ENCODE measurements around the gene OMP.
"Not testable (repeated sequence)": the region's sequence is repeated elsewhere in the genome, so short reads cannot be mapped to it uniquely, and the experiment has no call there.

DNA sequence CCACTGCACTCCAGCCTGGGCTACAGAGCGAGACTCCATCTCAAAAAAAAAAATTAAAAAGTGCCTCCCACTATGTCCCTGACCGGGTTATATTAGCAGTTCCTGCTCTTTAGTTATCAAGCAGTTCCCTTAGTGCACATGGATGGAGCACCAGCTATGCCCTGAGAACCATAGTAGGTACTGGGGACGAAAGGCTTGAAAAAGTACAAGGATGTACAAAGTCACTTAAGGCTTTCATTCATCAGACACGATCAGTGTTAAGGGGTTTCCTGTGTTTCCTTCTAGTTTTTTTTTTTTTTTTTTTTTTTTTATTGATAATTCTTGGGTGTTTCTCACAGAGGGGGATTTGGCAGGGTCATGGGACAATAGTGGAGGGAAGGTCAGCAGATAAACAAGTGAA is 5.5 kb upstream of the OMP start:
- TF ChIP-seq, protein P1, sequence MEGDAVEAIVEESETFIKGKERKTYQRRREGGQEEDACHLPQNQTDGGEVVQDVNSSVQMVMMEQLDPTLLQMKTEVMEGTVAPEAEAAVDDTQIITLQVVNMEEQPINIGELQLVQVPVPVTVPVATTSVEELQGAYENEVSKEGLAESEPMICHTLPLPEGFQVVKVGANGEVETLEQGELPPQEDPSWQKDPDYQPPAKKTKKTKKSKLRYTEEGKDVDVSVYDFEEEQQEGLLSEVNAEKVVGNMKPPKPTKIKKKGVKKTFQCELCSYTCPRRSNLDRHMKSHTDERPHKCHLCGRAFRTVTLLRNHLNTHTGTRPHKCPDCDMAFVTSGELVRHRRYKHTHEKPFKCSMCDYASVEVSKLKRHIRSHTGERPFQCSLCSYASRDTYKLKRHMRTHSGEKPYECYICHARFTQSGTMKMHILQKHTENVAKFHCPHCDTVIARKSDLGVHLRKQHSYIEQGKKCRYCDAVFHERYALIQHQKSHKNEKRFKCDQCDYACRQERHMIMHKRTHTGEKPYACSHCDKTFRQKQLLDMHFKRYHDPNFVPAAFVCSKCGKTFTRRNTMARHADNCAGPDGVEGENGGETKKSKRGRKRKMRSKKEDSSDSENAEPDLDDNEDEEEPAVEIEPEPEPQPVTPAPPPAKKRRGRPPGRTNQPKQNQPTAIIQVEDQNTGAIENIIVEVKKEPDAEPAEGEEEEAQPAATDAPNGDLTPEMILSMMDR (CRISPR knock-in tag; IDR thresholded peaks at IDR 0.05): not testable (repeated sequence)
- not testable (repeated sequence) for TF ChIP-seq TRIM24 (CRISPR knock-in tag; IDR thresholded peaks at IDR 0.05); PCBP1 (IDR thresholded peaks at IDR 0.05; ENCODE audit: borderline replicate concordance, low read depth, low read length); FOSL2 (CRISPR knock-in tag; IDR thresholded peaks at IDR 0.05); ZNF879 (CRISPR knock-in tag; IDR thresholded peaks at IDR 0.05); ELF4 (CRISPR knock-in tag; IDR thresholded peaks at IDR 0.05; ENCODE audit: borderline replicate concordance); WIZ (CRISPR knock-in tag; IDR thresholded peaks at IDR 0.05)

Data from HepG2 (cell line).